Stimulated activated CD4-positive, alpha-beta T cell treated with anti-CD3 and anti-CD28 coated beads, Interleukin-15, amount 100 ng/mL, for 24 hours (primary cell): ENCODE results near the gene RCOR1.

ENCODE experiments used
- DNase-seq: peaks from one replicate; pipeline ENCODE4 v3.0.0-alpha.2; 2020

RCOR1 gene

DNA sequence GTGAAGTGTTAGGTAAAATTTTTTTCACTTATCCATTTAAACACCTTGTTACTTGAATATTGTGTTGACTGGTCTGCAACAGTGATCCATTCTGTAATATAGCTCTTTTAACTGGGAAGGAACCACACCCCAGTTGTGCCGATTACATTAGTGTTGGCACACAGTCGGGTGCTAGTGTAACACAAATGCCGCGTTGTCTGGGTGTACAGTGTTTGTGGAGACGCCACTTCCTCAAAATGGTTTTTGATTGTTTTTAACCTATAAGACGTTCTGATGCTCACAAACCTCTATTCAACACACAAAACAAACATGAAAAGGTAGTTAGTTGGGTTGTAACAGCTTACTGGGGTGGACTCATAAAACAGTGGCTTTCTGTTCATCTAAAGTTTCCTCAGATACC lies 136.8 kb downstream of the RCOR1 start:
- DNase-seq = no peak

DNA sequence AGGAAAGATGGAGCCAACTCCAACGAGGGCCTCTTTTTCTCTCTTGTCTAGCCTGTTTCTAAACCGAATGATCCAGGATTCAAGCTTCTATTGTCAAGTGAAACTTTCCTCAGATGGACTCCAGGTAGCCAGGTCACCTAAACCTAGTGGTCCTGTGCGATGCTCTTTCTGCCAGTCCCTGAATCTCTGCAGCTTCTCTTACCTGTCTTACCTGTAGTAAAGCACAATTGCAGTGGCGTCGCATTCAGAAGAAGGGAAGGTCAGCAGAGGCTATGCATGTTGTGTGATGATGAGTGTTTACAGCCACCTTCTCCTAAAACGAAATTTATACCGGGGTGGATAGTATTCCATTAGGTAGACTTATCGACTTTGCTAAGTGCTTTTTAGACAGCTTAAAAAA lies 137.4 kb downstream of the RCOR1 start:
- DNase-seq = no peak

DNA sequence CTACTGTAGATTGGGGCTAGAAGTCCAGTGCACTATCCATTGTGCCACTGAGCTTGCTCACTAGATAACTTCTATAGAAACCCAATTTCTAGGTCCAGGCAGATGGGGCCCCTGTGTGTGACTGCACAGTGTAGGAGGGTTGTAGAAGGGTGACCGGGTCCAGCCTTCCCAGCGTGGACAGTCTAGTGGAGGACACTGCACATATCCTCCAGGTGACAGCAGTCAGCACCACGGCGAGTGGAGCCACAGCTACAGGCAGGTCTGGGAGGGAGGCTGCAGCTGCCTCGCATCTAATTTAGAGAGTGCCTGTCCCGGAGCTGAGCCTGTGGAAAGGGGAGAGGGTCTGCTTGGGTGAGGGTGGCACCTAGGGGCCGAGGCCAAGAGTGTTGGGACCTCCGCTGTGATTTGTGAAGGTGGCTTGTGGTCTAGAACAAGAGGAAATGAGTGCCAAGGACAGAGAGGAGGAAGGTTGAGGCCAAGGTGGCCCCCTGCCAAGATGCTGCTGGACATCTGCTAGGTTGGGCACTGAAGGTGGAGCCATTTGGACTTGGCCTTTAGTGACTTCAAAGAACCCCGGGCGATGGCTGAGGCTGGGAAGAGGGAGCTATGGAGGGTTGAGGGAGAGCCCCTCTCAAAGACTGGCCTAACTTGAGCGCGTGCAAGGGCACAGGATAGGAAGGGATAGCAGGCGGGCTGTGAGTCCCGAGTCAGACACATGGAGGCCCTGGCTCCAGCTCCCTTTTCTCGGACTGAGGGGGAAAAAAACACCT lies 138.8 kb downstream of the RCOR1 start:
- no peak for DNase-seq

DNA sequence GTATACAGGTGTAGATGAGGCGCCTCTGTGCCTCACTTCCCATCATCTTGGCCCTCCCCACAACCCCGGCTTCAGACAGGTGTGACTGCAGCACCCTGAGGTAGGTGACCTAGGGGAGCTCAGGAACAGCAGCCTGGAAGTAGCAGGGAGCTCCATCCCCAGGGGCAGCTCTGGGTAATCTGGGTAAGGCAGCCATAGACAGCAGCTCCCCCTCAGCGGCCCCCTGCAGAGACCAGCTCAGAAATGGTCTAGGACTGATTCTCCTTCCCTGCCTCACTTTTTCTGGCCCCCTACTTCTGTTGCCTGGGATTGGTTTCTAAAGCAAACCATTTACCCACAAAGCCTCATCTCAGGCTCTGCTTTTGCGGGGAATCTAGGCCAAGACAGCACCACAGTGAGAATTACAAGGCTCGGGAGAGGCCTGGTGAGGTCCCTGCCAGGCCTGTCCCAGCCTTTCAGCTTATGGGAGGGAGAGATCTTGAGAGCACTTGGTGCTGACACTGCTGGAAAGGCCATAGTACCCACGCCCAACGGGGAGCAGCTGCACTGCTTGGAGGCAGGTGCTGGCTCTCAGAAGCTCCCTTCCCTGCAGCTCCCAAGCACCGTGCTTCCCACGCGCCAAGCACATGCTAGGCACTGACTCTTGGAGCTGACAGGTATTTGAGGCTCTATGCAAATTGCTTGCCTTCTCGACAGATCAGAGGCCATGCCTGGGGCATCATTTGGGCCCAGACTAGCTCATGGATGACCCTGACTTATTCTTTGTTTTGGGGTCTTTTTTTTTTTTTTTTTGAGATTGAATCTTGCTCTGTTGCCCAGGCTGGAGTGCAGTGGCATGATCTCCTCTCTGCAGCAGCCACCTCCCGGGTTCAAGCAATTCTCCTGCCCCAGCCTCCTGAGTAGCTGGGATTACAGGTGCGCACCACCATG lies 139.7 kb downstream of the RCOR1 start:
- no peak for DNase-seq

DNA sequence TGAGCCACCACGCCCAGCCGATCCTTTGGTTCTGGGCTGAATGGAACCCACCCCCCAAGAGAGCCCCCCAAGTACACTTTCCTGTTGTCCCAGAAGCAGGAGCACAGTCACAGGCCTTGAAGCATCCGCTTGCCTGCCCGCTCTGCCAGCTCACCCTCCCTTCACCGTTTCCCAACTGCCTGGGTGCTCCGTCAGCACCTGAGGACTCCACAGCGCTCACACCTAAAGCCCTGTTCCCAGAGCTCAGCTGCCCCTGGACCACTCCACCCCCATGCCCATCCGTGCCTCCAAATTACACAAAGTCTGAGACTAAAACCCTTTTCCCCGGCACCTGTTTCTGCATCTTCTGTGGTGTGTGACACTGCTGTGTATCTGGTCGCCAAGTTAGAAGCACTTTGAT lies 140.5 kb downstream of the RCOR1 start:
- DNase-seq = no peak

DNA sequence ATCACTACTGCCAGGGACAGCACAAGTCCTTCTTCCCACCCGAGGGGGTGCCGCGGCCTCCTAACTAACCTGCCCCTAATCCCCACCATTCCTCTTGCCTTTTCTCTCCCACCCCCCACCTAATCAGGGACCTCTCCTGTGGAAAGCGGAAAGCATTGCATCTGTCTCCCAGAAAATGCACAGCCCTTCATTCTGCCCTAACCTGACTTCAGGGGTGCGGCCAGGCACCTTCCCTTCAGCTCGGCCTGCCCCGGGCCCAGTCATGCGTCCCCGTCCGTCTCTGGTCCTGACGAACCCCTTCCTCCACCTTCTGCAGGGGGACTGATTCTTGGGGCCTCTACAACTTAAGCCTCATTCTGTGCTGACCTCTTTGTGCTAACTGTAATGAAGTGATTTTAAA lies 140.9 kb downstream of the RCOR1 start:
- DNase-seq = no peak

DNA sequence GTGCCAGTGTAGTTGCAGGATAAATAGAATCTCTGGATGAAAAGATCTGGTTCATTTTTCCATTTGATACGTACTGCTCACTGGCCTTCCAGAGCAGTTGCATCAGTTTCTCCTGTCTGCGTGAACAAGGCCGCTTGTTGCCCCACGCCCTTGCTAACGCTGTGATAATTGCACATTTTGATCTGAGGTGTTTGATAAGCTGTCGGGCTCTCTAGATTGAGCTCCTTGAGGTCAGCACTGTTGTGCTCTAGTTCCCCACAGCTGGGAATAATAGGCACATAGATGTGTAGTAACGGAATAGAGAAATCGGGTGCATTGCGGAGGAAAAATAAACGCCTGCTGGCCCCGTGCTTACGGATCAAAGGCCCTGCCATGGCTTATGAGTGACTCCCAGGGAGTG lies 142.0 kb downstream of the RCOR1 start:
- DNase-seq = no peak

DNA sequence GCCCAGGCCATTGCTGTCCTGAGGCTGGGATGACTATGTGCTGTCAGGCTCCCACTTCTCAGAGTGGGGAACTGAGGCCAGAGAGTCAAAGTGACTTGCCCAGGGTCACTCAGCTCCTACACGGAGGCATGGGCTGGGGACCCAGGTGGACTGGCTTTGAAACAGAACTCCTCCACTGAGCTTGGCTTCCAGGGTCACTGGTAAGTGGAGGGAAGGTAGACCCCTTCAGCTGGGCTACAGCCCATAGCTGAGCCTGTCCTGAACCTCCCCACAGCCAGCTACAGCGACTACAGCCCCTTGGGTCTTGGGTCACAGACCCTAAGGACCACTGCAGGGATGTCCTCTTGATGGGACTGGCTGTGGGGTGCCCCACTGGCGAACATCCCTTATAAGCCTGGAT lies 144.5 kb downstream of the RCOR1 start:
- DNase-seq = no peak

DNA sequence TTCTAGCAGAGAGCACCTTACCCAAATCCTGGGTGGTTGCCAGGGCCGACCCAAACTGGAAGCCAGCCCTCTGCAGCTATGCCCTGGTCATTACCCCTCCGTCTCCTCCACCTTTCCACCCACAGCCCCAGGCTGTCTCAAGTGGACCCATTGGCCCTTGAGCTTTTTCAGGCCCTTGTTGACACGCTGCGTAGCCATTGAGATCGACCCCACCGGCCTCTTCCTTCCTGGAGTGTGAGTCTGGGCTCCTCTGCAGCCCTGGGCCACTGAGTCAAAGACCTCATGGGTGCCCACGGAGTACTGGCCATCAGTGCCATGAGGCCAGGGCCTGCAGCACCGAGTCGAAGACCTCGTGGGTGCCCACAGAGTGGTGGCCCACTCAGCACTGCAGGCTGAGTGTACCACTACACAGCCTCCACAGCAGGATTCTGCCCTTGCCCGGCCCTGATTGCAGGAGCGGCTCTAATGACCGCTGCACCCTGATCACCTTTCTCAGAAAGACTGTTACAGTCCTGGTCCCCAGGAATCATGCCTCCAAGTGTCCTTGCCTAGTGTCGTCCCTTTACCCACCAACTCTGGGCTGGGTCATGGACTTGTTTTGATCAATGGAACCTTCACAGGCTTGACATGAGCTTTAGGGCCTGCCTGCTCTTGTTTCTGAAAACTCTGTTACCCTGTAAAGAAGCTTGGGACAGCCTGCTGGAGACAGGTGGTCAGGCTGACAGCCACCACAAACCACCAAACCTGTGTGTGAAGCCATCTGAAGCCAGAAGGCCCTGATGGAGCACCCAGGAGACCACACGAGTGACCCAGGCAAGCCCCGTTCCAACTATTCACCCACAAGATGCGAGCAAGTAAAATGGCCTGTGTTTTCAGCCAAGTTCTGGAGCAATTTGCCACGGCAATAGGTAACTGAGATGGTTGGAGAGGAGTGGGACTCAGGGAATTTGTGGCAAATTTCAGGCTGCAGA lies 145.2 kb downstream of the RCOR1 start:
- no peak for DNase-seq

DNA sequence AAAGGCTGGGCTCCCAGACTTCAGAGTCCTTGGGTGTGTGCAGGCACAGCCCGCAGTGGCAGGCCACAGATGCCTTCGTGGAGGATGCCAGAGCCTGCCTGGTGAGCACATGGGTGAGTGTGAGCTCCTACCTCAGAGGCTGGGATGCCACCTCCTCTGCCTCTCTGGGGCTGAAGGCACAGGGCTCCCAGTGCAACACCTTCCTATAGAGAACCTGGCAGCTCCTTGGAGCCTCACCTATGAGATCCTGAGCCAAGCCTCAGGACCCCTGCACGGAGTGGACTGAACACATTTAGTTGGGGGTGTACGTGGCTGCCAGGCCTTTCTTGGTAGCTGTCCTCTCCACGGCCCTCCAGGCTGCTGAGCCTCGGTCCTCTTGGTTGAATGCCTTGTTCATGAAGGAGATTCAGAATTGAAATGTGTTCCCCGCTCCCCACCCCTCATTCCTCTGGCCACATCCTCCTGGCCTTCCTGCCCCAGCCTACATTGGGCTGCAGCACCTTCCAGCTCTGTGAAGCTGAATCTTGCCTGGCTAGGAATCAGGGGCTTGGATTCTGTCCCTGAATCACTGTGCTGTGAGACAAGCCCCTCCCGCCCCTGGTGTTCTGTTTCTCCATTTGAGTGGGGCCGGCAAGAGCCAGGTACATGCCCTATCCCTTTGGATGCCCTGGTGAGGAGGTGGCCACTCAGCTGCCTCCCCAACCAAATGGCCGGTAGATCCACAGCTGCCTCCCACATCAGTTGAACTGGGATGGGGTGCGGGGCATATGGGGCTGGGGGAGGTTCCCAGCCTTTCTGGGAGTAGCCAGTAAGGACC lies 146.1 kb downstream of the RCOR1 start:
- DNase-seq = no peak

DNA sequence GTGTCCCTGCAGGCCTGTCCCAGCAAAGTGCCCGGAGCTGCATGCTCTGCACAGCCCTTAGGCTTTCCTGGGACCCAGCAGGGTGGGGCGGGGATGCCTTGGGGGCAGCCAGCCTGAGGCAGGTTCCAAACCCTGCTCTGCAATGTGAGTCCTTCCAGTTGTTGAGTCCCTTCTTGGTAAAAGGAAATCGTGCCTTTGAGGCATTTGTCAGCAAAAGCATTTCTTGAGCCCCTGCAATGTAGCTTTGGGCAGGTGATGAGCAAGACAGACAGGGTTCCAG lies 146.7 kb downstream of the RCOR1 start:
- no peak for DNase-seq

DNA sequence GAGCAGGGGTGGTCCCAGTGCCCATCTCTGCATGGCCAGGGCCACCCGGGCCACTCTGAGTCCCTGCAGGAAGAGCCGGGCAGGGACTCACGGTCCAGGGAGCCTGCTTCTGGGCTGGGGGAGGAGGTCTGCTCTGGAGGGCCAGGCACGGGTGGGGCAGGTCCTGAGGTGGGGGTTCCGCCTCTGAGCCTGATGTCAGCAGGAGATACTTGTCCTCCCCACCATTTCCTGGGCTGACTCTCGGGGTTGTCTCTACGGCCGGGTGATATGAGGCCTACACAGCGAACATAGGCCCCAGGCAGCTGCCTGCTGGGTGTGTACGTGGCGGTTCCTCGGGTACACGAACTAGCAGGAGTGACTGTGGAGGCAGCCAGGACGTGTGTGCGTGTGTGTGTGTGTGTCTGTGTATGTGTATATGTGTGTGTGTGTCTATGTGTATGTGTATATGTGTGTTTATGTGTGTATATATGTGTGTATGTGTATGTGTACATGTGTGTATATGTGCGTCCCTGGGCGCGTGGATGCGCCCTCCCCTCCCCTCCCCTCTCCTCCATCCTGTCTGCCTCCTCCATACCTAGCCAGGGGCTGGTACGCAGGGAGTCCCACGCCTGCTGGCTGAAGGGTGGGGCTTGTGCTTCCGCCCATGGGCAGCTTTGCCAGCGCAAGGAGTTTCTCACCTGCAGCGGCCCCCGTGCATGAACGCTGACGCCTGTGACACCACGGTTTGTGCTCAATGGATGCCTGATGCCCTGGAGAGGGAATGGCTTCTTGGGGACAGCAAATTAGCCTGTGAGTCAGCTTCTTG lies 154.4 kb downstream of the RCOR1 start:
- no peak for DNase-seq

DNA sequence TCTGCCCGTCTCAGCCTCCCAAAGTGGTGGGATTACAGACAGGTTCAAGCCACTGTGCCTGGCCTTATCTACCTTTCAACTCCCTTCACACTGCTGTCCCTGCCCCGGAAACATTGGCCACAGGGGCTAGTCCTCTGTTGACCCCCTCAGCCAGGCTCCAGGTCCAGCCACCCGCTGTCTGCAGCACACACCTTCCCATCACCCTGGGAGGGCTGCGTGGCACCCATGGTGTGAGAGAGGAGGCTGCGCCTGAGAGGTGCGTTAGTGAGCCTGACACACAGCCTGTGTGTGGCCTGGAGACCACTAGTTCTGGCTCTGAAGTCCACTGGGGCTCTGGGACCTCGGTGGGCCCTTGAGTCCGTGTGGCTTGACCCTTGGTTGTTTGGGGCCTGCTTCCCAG lies 156.4 kb downstream of the RCOR1 start:
- DNase-seq = no peak

DNA sequence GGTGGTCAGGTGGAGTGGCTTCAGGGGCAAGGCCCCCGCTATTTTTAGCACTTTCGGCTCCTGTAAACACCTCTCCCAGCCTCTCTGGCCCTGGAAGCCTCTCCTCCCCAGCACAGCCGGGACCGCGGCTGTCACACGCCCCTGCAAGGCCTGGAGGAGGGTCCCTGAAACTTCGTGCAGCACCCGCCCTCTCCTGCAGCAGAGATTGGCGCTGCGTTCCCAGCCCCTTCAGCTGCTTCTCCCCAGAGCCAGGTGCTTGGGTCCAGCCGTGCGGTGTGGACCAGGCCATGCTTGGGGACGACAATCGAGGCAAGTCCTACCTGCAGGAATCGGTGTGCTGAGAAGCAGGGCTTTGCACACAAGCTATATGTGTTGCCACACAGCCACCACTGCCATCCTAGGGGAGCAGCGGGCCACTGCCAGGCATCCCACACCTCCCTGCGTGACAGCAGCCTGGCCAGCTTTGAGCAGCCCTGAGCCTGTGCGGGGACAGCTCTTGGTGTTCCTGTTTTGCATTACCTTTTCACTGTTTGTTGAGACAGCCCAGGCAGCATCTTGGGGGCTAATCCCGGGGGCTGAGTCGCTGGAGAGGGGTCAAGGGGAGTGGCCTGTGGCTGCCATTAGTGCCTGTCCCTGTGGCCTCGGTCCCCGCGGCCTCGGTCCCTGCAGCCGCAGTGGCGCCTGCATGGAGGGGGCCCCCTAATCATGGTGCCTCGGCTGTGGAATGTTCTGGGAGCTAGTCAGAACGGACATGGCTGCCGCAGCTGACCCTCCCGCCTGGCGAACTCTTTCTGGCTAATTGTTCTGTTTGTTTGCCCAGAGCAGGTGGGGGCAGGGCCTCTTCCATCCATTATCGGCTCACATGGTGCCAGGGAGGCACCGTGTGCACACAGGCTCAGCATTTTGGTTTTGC lies 157.2 kb downstream of the RCOR1 start:
- no peak for DNase-seq

DNA sequence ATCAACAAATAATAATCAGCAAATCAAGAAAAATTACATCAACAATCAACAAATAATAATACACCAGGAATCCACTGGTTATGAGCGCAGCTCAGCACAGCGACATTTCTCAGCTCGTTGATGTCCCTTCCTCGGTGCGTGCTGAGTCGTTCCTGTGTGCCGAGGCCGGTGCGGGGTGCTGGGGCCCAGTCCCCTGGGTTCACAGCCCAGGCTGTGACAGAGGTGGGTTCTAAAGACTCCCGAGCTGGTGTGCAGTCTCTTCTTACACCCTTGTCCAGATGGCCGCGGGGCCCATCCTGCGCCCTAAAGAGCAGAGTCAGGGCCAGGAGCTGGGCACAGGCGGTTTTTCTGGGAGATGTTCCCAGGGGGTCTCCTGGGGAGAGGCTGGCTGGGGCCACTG lies 157.9 kb downstream of the RCOR1 start:
- no peak for DNase-seq

DNA sequence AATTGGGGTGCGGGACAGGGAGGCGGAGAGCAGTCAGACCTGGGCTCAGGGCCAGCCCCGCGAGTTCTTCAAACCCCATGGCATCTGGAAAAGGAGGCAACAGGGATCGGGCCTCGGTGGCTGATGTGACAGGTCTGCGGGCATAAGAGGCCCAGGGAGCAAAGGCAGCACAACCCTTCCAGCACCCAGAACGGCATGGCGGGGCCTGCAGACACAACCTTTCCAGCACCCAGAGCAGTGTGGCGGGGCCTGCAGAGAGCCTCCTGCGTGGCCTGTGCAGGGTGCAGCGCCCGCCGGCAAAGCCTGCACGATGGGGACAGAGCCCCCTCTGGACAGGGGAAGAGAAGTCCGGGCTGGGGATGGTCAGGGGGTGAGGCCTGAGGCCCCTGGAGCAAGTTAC lies 158.6 kb downstream of the RCOR1 start:
- no peak for DNase-seq

DNA sequence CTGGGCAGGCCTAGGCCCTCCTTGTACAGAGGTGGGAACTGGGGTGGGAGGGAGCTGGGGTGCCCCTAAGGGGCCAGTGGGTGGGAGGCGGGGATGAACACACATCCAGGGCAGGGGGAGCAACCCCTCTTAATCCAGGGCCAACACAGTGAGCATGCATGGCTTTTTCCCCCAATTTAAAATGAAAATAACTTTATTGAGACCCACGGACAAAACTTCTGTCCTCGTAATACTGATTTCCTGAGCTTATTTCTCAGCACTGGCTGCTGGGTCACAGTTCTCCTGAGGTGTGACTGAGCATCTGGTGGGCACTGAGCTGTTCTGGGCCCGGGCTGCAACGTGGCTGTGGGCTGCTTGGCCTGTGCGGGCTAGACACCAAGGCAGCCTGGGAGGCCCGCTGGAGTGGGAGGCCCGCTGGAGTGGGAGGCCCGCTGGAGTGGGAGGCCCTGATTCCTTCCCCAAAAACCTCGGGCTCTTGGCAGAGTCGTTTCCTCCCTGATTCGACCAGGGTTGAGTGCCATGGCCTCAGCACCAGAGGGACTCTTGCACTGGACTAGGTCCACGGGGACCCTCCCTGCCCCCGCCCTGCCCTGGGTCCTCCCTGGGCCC lies 159.9 kb downstream of the RCOR1 start:
- DNase-seq = no peak

DNA sequence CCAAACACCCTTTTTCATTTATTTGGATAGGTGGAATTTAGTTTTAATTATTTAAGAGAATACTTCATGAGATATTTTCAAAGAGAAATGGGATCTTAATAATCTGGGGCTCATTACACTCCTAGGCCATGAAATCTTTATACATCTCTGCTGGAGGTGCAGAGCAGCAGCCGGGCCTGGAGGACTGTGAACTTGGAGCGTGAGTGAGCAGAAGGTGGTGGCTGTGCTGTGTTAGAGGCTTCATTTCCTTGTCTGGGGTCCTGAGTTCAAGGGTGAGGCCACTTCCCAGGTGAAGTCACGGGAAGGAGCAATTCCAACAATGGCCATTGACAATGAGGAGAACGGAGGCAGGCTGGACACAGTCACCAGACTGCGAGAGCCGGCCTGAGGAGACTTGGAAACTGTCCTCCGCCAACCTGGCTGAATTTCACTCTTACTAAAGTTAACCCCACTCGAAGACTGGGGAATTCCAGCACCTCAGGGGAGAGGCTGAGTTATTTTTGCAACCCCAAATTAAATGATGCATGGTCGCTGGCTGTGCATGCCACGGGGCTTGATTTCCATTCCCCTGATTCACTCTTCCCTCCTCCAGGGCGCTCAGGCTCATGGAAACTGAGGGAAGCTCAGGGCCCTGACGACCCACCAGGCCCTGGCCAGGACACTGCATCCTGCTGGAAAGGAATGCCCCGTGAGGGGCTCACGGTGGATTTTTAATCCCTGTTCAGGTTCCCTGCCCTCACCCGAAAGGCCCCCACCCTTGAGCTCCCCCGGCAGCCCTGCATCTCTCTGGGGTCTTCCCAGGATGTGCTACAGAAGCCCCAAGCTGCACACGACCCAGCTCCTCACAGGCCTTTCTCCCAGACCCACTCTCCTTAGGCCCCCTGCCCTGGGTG lies 162.2 kb downstream of the RCOR1 start:
- no peak for DNase-seq

DNA sequence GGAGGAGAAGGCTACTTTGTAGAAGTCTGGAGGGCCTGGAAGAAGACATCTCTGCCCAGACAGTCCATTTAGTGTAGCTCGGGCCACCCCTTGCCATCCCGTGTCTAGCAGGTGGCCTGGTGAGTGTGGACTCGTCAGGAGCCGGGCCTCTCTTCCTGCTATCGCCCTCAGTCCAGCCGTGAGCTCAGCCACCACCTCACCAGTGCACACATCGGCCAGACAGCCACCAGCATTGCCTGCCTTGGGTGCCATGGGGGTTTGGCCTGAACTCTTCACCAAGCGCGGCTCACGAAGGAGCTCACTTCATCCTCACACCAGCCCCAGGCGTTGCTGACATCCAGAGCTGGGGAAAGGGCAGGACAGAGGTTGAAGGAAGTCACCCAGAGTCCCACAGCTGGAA lies 165.2 kb downstream of the RCOR1 start:
- DNase-seq = no peak
